ENCODE measurements around the gene SLC34A3. TPM values are rescaled to one million over a fixed set of nuclear protein-coding genes. Genes with fewer than 3 reads are reported as not detected.
A peak's percentile ranks its signal among the peaks of the same experiment; 100 is the strongest.

Gene SLC34A3
- total and polyA plus RNA-seq, 2 of the 8 experiments (the other 6 are each of a cell fraction or from before 2014, with no cell fraction given): 0.08 TPM; not detected in 1

GRCh38 chr9:137224830-137225694, 5.6 kb upstream of the SLC34A3 start, which contains the start of gene CYSRT1:
Gene CYSRT1 (plus strand): TSS chr9:137225174. CDS start chr9:137225622, 448 bp downstream.
- DNase-seq (ENCODE audit: low read depth in 1 of 2, low spot score in 2 of 2) (peak in 1 of 2 experiments; percentile 52), FAIRE-seq (no peak)
- no peaks in the 10 kb centered on the region for H3K36me3 ChIP-seq (ENCODE audit: control insufficient read depth in 2 of 4, insufficient read depth in 4 of 4, low read length in 3 of 4)
- no peak within 1 kb of the TSS for H4K5ac ChIP-seq (ENCODE audit: insufficient read length, low read depth, low read length)
- no peaks in the 10 kb centered on the region for H3K9me3 ChIP-seq (ENCODE audit: insufficient read depth in 2 of 2, low read depth in 1 of 2, low read length in 1 of 2)
- H3K4me1 ChIP-seq (replicated peaks in 1 of 4; ENCODE audit: control insufficient read depth in 3 of 4, insufficient read depth in 4 of 4, low read length in 3 of 4): peaks cover 0 to 24% (median 10%) of the 10 kb centered on the region in 4 experiments; a peak in 5 of 7 replicates
- no peaks in the 10 kb centered on the region; a peak in 2 of 7 replicates for H3K27me3 ChIP-seq (replicated peaks in 1 of 4; ENCODE audit: control insufficient read depth in 3 of 4, extremely low read depth in 1 of 4, insufficient read depth in 3 of 4, low read length in 3 of 4)
- ChIA-PET POLR2A (ENCODE audit: partially characterized antibody) (interaction anchor here (1.2 to 69.9 kb wide), 5 partner anchors 18 to 112 kb away, joined by 3 to 1462 read pairs (median 19); partner anchors contain the start of genes ANAPC2, NDOR1, NELFB and SSNA1), CTCF (ENCODE audit: partially characterized antibody) (interaction anchor here (0.7 to 20.2 kb wide), 13 partner anchors 12 to 437 kb away, joined by 3 to 204 read pairs (median 5); partner anchors contain the start of genes ANAPC2, SSNA1 and TUBB4B)
- no peak within 1 kb of the TSS for H3K56ac ChIP-seq (replicated peaks; ENCODE audit: insufficient read length, low read depth, low read length)
- no peak within 1 kb of the TSS for H3K27ac ChIP-seq (ENCODE audit: low read depth, low read length)
- H2BK5ac ChIP-seq (ENCODE audit: low read depth, low read length): peak within 1 kb of the TSS; percentile 90; the same call in 1 of the 2 replicates
- no peaks in the 10 kb centered on the region for H3K79me1 ChIP-seq (ENCODE audit: low read depth, low read length)
- 0 out of 2 replicates have a peak, but pooled peaks have one; percentile 18 for TF ChIP-seq TAF1 (IDR thresholded peaks at IDR 0.05; ENCODE audit: low read depth, low read length)
- no peak for TF ChIP-seq TAF7 (optimal IDR thresholded peaks at IDR 0.05; ENCODE audit: borderline replicate concordance, low read depth, low read length)
- peak within 1 kb of the TSS; percentile 80; the same call in 1 of the 2 replicates for H2BK12ac ChIP-seq (ENCODE audit: low read depth, low read length)
- peaks cover 0 to 1% of the 10 kb centered on the region in 2 experiments for H4K20me1 ChIP-seq (replicated peaks in 1 of 2; ENCODE audit: control insufficient read depth in 1 of 2, insufficient read depth in 2 of 2, low read length in 2 of 2)
- 76% methylated on average over 19 of the region's 23 CpGs; no CpG with 5 or more reads in 1 of the 2 experiments for WGBS, 2 experiments (ENCODE audit: extremely low coverage in 1 of 2, insufficient coverage in 1 of 2, insufficient read length in 1 of 2, insufficient replicate concordance in 2 of 2, low coverage in 1 of 2, low lambda C conversion rate in 2 of 2, missing lambda C conversion rate in 1 of 2)
- H3K23me2 ChIP-seq (ENCODE audit: low read depth, low read length): peaks cover 18% of the 10 kb centered on the region; the same call in 1 of the 2 replicates
- H3K4ac ChIP-seq (replicated peaks; ENCODE audit: insufficient read length, low read depth, low read length): peak within 1 kb of the TSS; percentile 53
- H4K91ac ChIP-seq (replicated peaks; ENCODE audit: insufficient read length, low read length): peak within 1 kb of the TSS; percentile 91
- H2BK120ac ChIP-seq (replicated peaks; ENCODE audit: low read depth, low read length): no peak within 1 kb of the TSS
- peak within 1 kb of the TSS; percentile 82 for H4K8ac ChIP-seq (ENCODE audit: extremely low read depth, insufficient read depth, low read length)
- no peak within 1 kb of the TSS; the same call in 1 of the 2 replicates for H2AK5ac ChIP-seq (ENCODE audit: low read depth, low read length)
- peak within 1 kb of the TSS; percentile 81; the same call in 1 of the 2 replicates for H2BK15ac ChIP-seq (ENCODE audit: low read length)
- H2BK20ac ChIP-seq (ENCODE audit: low read length): no peak within 1 kb of the TSS
- no peaks in the 10 kb centered on the region for H3K79me2 ChIP-seq (ENCODE audit: control insufficient read depth in 1 of 2, insufficient read depth in 2 of 2, low read length in 2 of 2)
- H3K9ac ChIP-seq (replicated peaks in 1 of 4; ENCODE audit: extremely low read depth in 1 of 4, low read depth in 3 of 4, low read length in 3 of 4): no peak within 1 kb of the TSS; a peak in 3 of 7 replicates
- no peak within 1 kb of the TSS; the same call in 1 of the 2 replicates for H2AFZ ChIP-seq (ENCODE audit: low read length)
- H3K18ac ChIP-seq (ENCODE audit: extremely low read depth, low read length): no peak within 1 kb of the TSS
- no peak within 1 kb of the TSS for H3K23ac ChIP-seq (ENCODE audit: insufficient read length)
- H3K14ac ChIP-seq (ENCODE audit: insufficient read length): no peak within 1 kb of the TSS
- peak within 1 kb of the TSS; percentile 70 to 77 for H3K4me2 ChIP-seq (ENCODE audit: insufficient read depth in 1 of 2, low read depth in 2 of 2, low read length in 2 of 2)
- H3K4me3 ChIP-seq (ENCODE audit: extremely low read depth in 1 of 4, insufficient read depth in 2 of 4, low read depth in 3 of 4, low read length in 4 of 4): peak within 1 kb of the TSS; percentile 67 to 92 (median 79)

Data from H1 (cell line).